Measurements from ENCODE around the gene AREG. TPM values are rescaled to one million over a fixed set of nuclear protein-coding genes. Genes with fewer than 3 reads are reported as not detected.

Gene AREG
- polyA plus RNA-seq, 2 of the 4 experiments (the other 2 are of a cell fraction): 52.2 to 187 TPM

- TF ChIP-seq HOXB5 (CRISPR knock-in tag; IDR thresholded peaks at IDR 0.05) (no peak), RNF2 (IDR thresholded peaks at IDR 0.05; ENCODE audit: borderline replicate concordance, low read depth) (no peak), CHD2 (IDR thresholded peaks at IDR 0.05; ENCODE audit: low read length, partially characterized antibody) (no peak), E2F6 (IDR thresholded peaks at IDR 0.05; ENCODE audit: borderline replicate concordance, low read depth) (peak; percentile 79; the same call in 1 of the 2 replicates), ZFP36 (IDR thresholded peaks at IDR 0.05; ENCODE audit: borderline replicate concordance, partially characterized antibody) (no peak), JUNB (IDR thresholded peaks at IDR 0.05) (no peak), MAFK (IDR thresholded peaks at IDR 0.05; ENCODE audit: partially characterized antibody) (no peak), RFX5 (IDR thresholded peaks at IDR 0.05) (no peak), ZC3H11A (IDR thresholded peaks at IDR 0.05) (no peak), HOXA7 (CRISPR knock-in tag; IDR thresholded peaks at IDR 0.05) (no peak), NPAS2 (CRISPR knock-in tag; IDR thresholded peaks at IDR 0.05; ENCODE audit: borderline replicate concordance) (no peak), HES2 (IDR thresholded peaks at IDR 0.05) (no peak), TP53 (CRISPR knock-in tag; IDR thresholded peaks at IDR 0.05) (no peak), FOXS1 (CRISPR knock-in tag; IDR thresholded peaks at IDR 0.05) (no peak), PHF8 (IDR thresholded peaks at IDR 0.05; ENCODE audit: borderline replicate concordance, low read depth) (no peak), MYC (IDR thresholded peaks at IDR 0.05; ENCODE audit: borderline replicate concordance, low read length) (no peak), RCOR1 (IDR thresholded peaks at IDR 0.05; ENCODE audit: low read depth, low read length) (no peak), GATA3 (IDR thresholded peaks at IDR 0.05; ENCODE audit: borderline replicate concordance) (0 out of 2 replicates have a peak, but pooled peaks have one; percentile 20), RARB (CRISPR knock-in tag; IDR thresholded peaks at IDR 0.05) (no peak)
- TF ChIP-seq, protein P1, sequence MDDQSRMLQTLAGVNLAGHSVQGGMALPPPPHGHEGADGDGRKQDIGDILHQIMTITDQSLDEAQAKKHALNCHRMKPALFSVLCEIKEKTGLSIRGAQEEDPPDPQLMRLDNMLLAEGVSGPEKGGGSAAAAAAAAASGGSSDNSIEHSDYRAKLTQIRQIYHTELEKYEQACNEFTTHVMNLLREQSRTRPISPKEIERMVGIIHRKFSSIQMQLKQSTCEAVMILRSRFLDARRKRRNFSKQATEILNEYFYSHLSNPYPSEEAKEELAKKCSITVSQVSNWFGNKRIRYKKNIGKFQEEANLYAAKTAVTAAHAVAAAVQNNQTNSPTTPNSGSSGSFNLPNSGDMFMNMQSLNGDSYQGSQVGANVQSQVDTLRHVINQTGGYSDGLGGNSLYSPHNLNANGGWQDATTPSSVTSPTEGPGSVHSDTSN (IDR thresholded peaks at IDR 0.05): no peak
- TF ChIP-seq, protein P2, sequence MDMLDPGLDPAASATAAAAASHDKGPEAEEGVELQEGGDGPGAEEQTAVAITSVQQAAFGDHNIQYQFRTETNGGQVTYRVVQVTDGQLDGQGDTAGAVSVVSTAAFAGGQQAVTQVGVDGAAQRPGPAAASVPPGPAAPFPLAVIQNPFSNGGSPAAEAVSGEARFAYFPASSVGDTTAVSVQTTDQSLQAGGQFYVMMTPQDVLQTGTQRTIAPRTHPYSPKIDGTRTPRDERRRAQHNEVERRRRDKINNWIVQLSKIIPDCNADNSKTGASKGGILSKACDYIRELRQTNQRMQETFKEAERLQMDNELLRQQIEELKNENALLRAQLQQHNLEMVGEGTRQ (IDR thresholded peaks at IDR 0.05): no peak
Observed at GRCh38 chr4:74444891-74445642, at the start of gene AREG (continued).

DNA sequence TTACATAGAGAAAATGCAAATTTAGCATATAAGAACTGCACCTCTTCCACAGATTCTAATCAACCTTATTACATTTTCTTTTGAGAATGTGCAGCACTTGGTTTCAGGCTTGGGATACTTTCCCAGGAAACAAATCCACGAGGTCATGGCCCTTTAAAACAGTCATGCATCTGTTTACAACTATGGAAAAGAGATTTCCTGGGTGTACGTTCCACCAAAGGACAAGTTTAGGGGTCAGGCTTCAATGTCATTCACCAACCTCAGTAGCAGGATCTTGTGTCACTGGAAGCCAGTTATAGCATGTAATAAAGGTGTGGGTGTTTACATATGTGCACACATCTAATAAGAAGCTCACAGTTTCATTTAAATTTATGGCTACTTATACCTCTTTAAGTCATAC lies 49.3 kb upstream of the AREG start:
- H3K27ac ChIP-seq: no peak overlapping the region
- H3K4me3 ChIP-seq: no peak overlapping the region
- TF ChIP-seq ZNF302 (CRISPR knock-in tag; IDR thresholded peaks at IDR 0.05): no peak
- TF ChIP-seq BCL3 (IDR thresholded peaks at IDR 0.05): no peak
- ChIA-PET POLR2A (no interaction called here), CTCF (interaction anchor here (1.3 kb wide), 1 partner anchor 76 kb away, joined by 4 read pairs; no protein-coding TSS in a partner anchor)
- H3K9me3 ChIP-seq: no peaks in the 10 kb centered on the region
- no peak for ATAC-seq
- DNase-seq (ENCODE audit: low read depth in 1 of 2, low spot score in 1 of 2): no peak
- H3K4me1 ChIP-seq: peaks cover 8% of the 10 kb centered on the region; the same call in 1 of the 3 replicates
- WGBS (ENCODE audit: missing lambda C conversion rate): 48% methylated on average over 2 of the region's 2 CpGs
- no peak for FAIRE-seq
- no peak overlapping the region for H3K4me2 ChIP-seq

All from A549 (cell line).